CD8-positive, alpha-beta memory T cell (primary cell): ENCODE measurements around the gene GRM7. TPM values are rescaled to one million over a fixed set of nuclear protein-coding genes. Genes with fewer than 3 reads are reported as not detected.

Experiments used
- CTCF ChIA-PET: fragments of 350-600 bp; sonication (Branson Sonifier 250); formaldehyde crosslinking; loops from one replicate; lab custom pipeline; 2021; ENCODE audit warnings: antibody characterized with exemption; lab: Charles Lee
- POLR2A ChIA-PET: fragments of 350-600 bp; sonication (Branson Sonifier 250); formaldehyde crosslinking; loops from one replicate; lab custom pipeline; 2021; ENCODE audit warnings: antibody characterized with exemption; lab: Charles Lee
- DNase-seq, 5 donors: peaks; one replicate each; pipeline versions ENCODE4 v3.0.0 to v3.0.0-alpha.2; 2020 to 2022; ENCODE audit warnings: mixed read lengths in 1 of 5
- H3K27ac ChIP-seq: one replicate; pipeline ENCODE4 v1.7.0; 2013; ENCODE audit warnings: low read depth, mild to moderate bottlenecking, low read length, moderate library complexity
- H3K27me3 ChIP-seq: 2 replicates; pipeline ENCODE4 v1.7.0; 2013; ENCODE audit warnings: low read length, mild to moderate bottlenecking; ENCODE audit not compliant: insufficient read depth, poor library complexity, severe bottlenecking
- H3K36me3 ChIP-seq: 2 replicates; pipeline ENCODE4 v1.7.0; 2013; ENCODE audit warnings: mild to moderate bottlenecking, low read length, moderate library complexity; ENCODE audit not compliant: insufficient read depth
- H3K4me1 ChIP-seq: 2 replicates; pipeline ENCODE4 v1.7.0; 2013; ENCODE audit warnings: mild to moderate bottlenecking, low read length, moderate library complexity; ENCODE audit not compliant: insufficient read depth
- H3K4me3 ChIP-seq: 2 replicates; pipeline ENCODE4 v1.7.0; 2013; ENCODE audit warnings: mild to moderate bottlenecking, low read length
- H3K9me3 ChIP-seq: 2 replicates; pipeline ENCODE4 v1.7.0; 2013; ENCODE audit warnings: mild to moderate bottlenecking, low read length
- H3K27ac Mint-ChIP-seq, 8 donors: one replicate each; pipeline ENCODE4 v1.8.0; 2020 to 2021; ENCODE audit warnings: mixed read lengths in 8 of 8, mild to moderate bottlenecking in 6 of 8, inconsistent platforms in 3 of 8, moderate library complexity in 3 of 8
- H3K27me3 Mint-ChIP-seq, 2 donors: one replicate each; pipeline ENCODE4 v1.8.0; 2020 to 2021; ENCODE audit warnings: mixed read lengths in 2 of 2, mild to moderate bottlenecking in 1 of 2, moderate library complexity in 1 of 2
- H3K36me3 Mint-ChIP-seq, 3 donors: one replicate each; pipeline ENCODE4 v1.8.0; 2020 to 2021; ENCODE audit warnings: mixed read lengths in 3 of 3, inconsistent platforms in 1 of 3, mild to moderate bottlenecking in 1 of 3
- H3K4me1 Mint-ChIP-seq, 3 donors: one replicate each; pipeline ENCODE4 v1.8.0; 2020 to 2021; ENCODE audit warnings: mixed read lengths in 3 of 3, inconsistent platforms in 1 of 3, mild to moderate bottlenecking in 1 of 3
- H3K4me3 Mint-ChIP-seq, 7 donors: one replicate each; pipeline ENCODE4 v1.8.0; 2020 to 2021; ENCODE audit warnings: mixed read lengths in 7 of 7, mild to moderate bottlenecking in 6 of 7, moderate library complexity in 4 of 7, inconsistent platforms in 2 of 7
- H3K9me3 Mint-ChIP-seq, 5 donors: one replicate each; pipeline ENCODE4 v1.8.0; 2020 to 2022; ENCODE audit warnings: mixed read lengths in 5 of 5, mild to moderate bottlenecking in 3 of 5, moderate library complexity in 2 of 5, inconsistent platforms in 1 of 5
- polyA plus RNA-seq: library from polyadenylated mRNA; unstranded; fragments of 300-500 nt; fragmentation: Illumina TruSeq; gene quantifications from one replicate; pipeline ENCODE4 v1.2.3, GENCODE V29; 2021
- total RNA-seq, 2 experiments: library from RNA; stranded (reverse); gene quantifications; one replicate each; pipeline ENCODE4 v1.2.3, GENCODE V29; 2021

The GRM7 gene
- total and polyA plus RNA-seq, 3 experiments from 2014 or later, result not detected

- no peaks in the 10 kb centered on the region for H3K36me3 Mint-ChIP-seq
- Histone ChIP-seq H3K9me3 (no peaks in the 10 kb centered on the region), H3K27me3 (no peaks in the 10 kb centered on the region), H3K36me3 (no peaks in the 10 kb centered on the region), H3K4me3 (no peak overlapping the region), H3K4me1 (no peaks in the 10 kb centered on the region), H3K27ac (no peak overlapping the region)
- DNase-seq, result no peak
- POLR2A ChIA-PET, result no interaction called here
- peaks cover 0 to 15% (median 3%) of the 10 kb centered on the region in 5 donors for H3K9me3 Mint-ChIP-seq
- CTCF ChIA-PET, result no interaction called here
- H3K4me3 Mint-ChIP-seq, result no peak overlapping the region
- no peaks in the 10 kb centered on the region for H3K4me1 Mint-ChIP-seq
- H3K27me3 Mint-ChIP-seq, result no peaks in the 10 kb centered on the region
- H3K27ac Mint-ChIP-seq, result no peak overlapping the region
These were observed 822.5 kb downstream of the GRM7 start for GRCh38 chr3:7683426-7683825.

GRCh38 chr3:7684182-7684715 lies 823.3 kb downstream of the GRM7 start:
- CTCF ChIA-PET, result no interaction called here
- no peaks in the 10 kb centered on the region for H3K4me1 Mint-ChIP-seq

GRCh38 chr3:7687428-7688147 lies 826.7 kb downstream of the GRM7 start:
- Mint-ChIP-seq H3K36me3 (no peaks in the 10 kb centered on the region), H3K27me3 (no peaks in the 10 kb centered on the region), H3K4me3 (no peak overlapping the region), H3K4me1 (no peaks in the 10 kb centered on the region), H3K9me3 (peaks cover 0 to 20% (median 0%) of the 10 kb centered on the region in 5 donors), H3K27ac (no peak overlapping the region)
- no peaks in the 10 kb centered on the region for H3K4me1 ChIP-seq
- POLR2A ChIA-PET, result no interaction called here
- no peaks in the 10 kb centered on the region for H3K27me3 ChIP-seq
- H3K27ac ChIP-seq, result no peak overlapping the region
- H3K4me3 ChIP-seq, result no peak overlapping the region
- CTCF ChIA-PET, result no interaction called here
- H3K36me3 ChIP-seq, result no peaks in the 10 kb centered on the region
- no peak for DNase-seq
- no peaks in the 10 kb centered on the region for H3K9me3 ChIP-seq

More at GRCh38 chr3:7684182-7684715, 823.3 kb downstream of the GRM7 start:
- Histone ChIP-seq H3K9me3 (no peaks in the 10 kb centered on the region), H3K27me3 (no peaks in the 10 kb centered on the region), H3K4me1 (no peaks in the 10 kb centered on the region), H3K36me3 (no peaks in the 10 kb centered on the region), H3K27ac (no peak overlapping the region), H3K4me3 (no peak overlapping the region)
- no peaks in the 10 kb centered on the region for H3K36me3 Mint-ChIP-seq
- POLR2A ChIA-PET, result no interaction called here
- DNase-seq, result no peak
- no peak overlapping the region for H3K27ac Mint-ChIP-seq
- peaks cover 0 to 16% (median 3%) of the 10 kb centered on the region in 5 donors for H3K9me3 Mint-ChIP-seq
- H3K4me3 Mint-ChIP-seq, result no peak overlapping the region
- H3K27me3 Mint-ChIP-seq, result no peaks in the 10 kb centered on the region

GRCh38 chr3:7692866-7693265 lies 832.0 kb downstream of the GRM7 start:
- no peaks in the 10 kb centered on the region for H3K4me1 Mint-ChIP-seq
- no peak overlapping the region for H3K4me3 Mint-ChIP-seq
- H3K4me3 ChIP-seq, result no peak overlapping the region
- POLR2A ChIA-PET, result no interaction called here
- H3K9me3 Mint-ChIP-seq, result peaks cover 0 to 21% (median 1%) of the 10 kb centered on the region in 5 donors
- H3K36me3 Mint-ChIP-seq, result no peaks in the 10 kb centered on the region
- H3K27ac Mint-ChIP-seq, result no peak overlapping the region
- CTCF ChIA-PET, result no interaction called here
- H3K27me3 ChIP-seq, result no peaks in the 10 kb centered on the region
- H3K27me3 Mint-ChIP-seq, result peaks cover 0 to 2% of the 10 kb centered on the region in 2 donors
- no peaks in the 10 kb centered on the region for H3K36me3 ChIP-seq
- H3K27ac ChIP-seq, result no peak overlapping the region
- DNase-seq, result no peak
- H3K4me1 ChIP-seq, result no peaks in the 10 kb centered on the region
- no peaks in the 10 kb centered on the region for H3K9me3 ChIP-seq

GRCh38 chr3:7693976-7694375 lies 833.1 kb downstream of the GRM7 start:
- Mint-ChIP-seq H3K4me1 (no peaks in the 10 kb centered on the region), H3K36me3 (no peaks in the 10 kb centered on the region), H3K27me3 (peaks cover 0 to 5% of the 10 kb centered on the region in 2 donors), H3K4me3 (no peak overlapping the region), H3K9me3 (peaks cover 0 to 15% (median 1%) of the 10 kb centered on the region in 5 donors), H3K27ac (no peak overlapping the region)
- Histone ChIP-seq H3K9me3 (no peaks in the 10 kb centered on the region), H3K4me3 (no peak overlapping the region), H3K36me3 (no peaks in the 10 kb centered on the region), H3K27ac (no peak overlapping the region), H3K27me3 (no peaks in the 10 kb centered on the region), H3K4me1 (no peaks in the 10 kb centered on the region)
- POLR2A ChIA-PET, result no interaction called here
- no peak for DNase-seq
- CTCF ChIA-PET, result no interaction called here

- H3K4me3 ChIP-seq, result no peak overlapping the region
- no peaks in the 10 kb centered on the region for H3K36me3 Mint-ChIP-seq
- ChIA-PET CTCF (no interaction called here), POLR2A (no interaction called here)
- no peak overlapping the region for H3K4me3 Mint-ChIP-seq
- H3K36me3 ChIP-seq, result no peaks in the 10 kb centered on the region
- no peak for DNase-seq
- H3K27ac Mint-ChIP-seq, result no peak overlapping the region
- H3K27me3 ChIP-seq, result no peaks in the 10 kb centered on the region
- H3K27me3 Mint-ChIP-seq, result peaks cover 0 to 5% of the 10 kb centered on the region in 2 donors
- H3K4me1 Mint-ChIP-seq, result no peaks in the 10 kb centered on the region
- H3K9me3 ChIP-seq, result no peaks in the 10 kb centered on the region
- no peaks in the 10 kb centered on the region for H3K4me1 ChIP-seq
- H3K9me3 Mint-ChIP-seq, result peaks cover 0 to 15% (median 3%) of the 10 kb centered on the region in 5 donors
- no peak overlapping the region for H3K27ac ChIP-seq
These were observed 834.1 kb downstream of the GRM7 start for GRCh38 chr3:7695049-7695448.

- H3K36me3 ChIP-seq, result no peaks in the 10 kb centered on the region
These were observed 835.4 kb downstream of the GRM7 start for GRCh38 chr3:7696320-7696719.

GRCh38 chr3:7697548-7697947 lies 836.6 kb downstream of the GRM7 start:
- Mint-ChIP-seq H3K27ac (no peak overlapping the region), H3K36me3 (no peaks in the 10 kb centered on the region), H3K4me3 (no peak overlapping the region), H3K27me3 (peaks cover 0 to 5% of the 10 kb centered on the region in 2 donors), H3K4me1 (no peaks in the 10 kb centered on the region), H3K9me3 (peaks cover 0 to 12% (median 3%) of the 10 kb centered on the region in 5 donors)
- no peaks in the 10 kb centered on the region for H3K4me1 ChIP-seq
- no peaks in the 10 kb centered on the region for H3K9me3 ChIP-seq
- no peak overlapping the region for H3K4me3 ChIP-seq
- POLR2A ChIA-PET, result no interaction called here
- H3K27me3 ChIP-seq, result no peaks in the 10 kb centered on the region
- CTCF ChIA-PET, result no interaction called here
- no peak for DNase-seq
- no peaks in the 10 kb centered on the region for H3K36me3 ChIP-seq
- no peak overlapping the region for H3K27ac ChIP-seq

More at GRCh38 chr3:7696320-7696719, 835.4 kb downstream of the GRM7 start:
- CTCF ChIA-PET, result no interaction called here
- Histone ChIP-seq H3K9me3 (no peaks in the 10 kb centered on the region), H3K27ac (no peak overlapping the region), H3K27me3 (no peaks in the 10 kb centered on the region), H3K4me1 (no peaks in the 10 kb centered on the region), H3K4me3 (no peak overlapping the region)
- Mint-ChIP-seq H3K36me3 (no peaks in the 10 kb centered on the region), H3K9me3 (peaks cover 0 to 12% (median 3%) of the 10 kb centered on the region in 5 donors), H3K27ac (no peak overlapping the region), H3K27me3 (peaks cover 0 to 5% of the 10 kb centered on the region in 2 donors), H3K4me3 (no peak overlapping the region), H3K4me1 (no peaks in the 10 kb centered on the region)
- POLR2A ChIA-PET, result no interaction called here
- no peak for DNase-seq
